DMS114 treated with DMSO at 0.1 percent for 48 hours (cell line): Measurements from ENCODE around the gene ZNF213.
"Not testable (repeated sequence)": the region's sequence is repeated elsewhere in the genome, so short reads cannot be mapped to it uniquely, and the experiment has no call there.

Source experiments
- DNase-seq: peaks from one replicate; lab custom pipeline; 2025; ENCODE audit not compliant: unreplicated experiment; lab: John Stamatoyannopoulos, UW

Gene ZNF213

GRCh38 chr16:3123986-3124886 lies 10.6 kb upstream of the ZNF213 start:
- DNase-seq = peak; percentile 89

- no peak for DNase-seq
Measured at GRCh38 chr16:3127745-3128144, 7.1 kb upstream of the ZNF213 start.

GRCh38 chr16:3129137-3130131 lies 5.4 kb upstream of the ZNF213 start:
- peak; percentile 64 for DNase-seq

GRCh38 chr16:3131755-3132377 lies 3.0 kb upstream of the ZNF213 start:
- peak; percentile 6 for DNase-seq

- DNase-seq = no peak
Measured at GRCh38 chr16:3133844-3134243, 985 bp upstream of the ZNF213 start.

GRCh38 chr16:3135126-3135715 lies 392 bp downstream of the ZNF213 start:
- no peak for DNase-seq

- DNase-seq = no peak
Measured at GRCh38 chr16:3137267-3137666, 2.4 kb downstream of the ZNF213 start.

GRCh38 chr16:3138342-3138741 lies 3.5 kb downstream of the ZNF213 start:
- no peak for DNase-seq

- DNase-seq = no peak
Measured at GRCh38 chr16:3138823-3139426, 4.1 kb downstream of the ZNF213 start.

- not testable (repeated sequence) for DNase-seq
Measured at GRCh38 chr16:3139561-3139960, 4.7 kb downstream of the ZNF213 start.

GRCh38 chr16:3140603-3141427 lies 6.0 kb downstream of the ZNF213 start:
- DNase-seq = no peak

GRCh38 chr16:3141781-3142311 lies 7.0 kb downstream of the ZNF213 start:
- DNase-seq = no peak

- DNase-seq = no peak
Measured at GRCh38 chr16:3142327-3142726, 7.5 kb downstream of the ZNF213 start.

GRCh38 chr16:3142770-3143169 lies 7.9 kb downstream of the ZNF213 start:
- DNase-seq = no peak

- DNase-seq = no peak
Measured at GRCh38 chr16:3143189-3143588, 8.4 kb downstream of the ZNF213 start.

GRCh38 chr16:3143598-3144320 lies 8.9 kb downstream of the ZNF213 start:
- DNase-seq = no peak

GRCh38 chr16:3144321-3144983 lies 9.6 kb downstream of the ZNF213 start:
- no peak for DNase-seq

- DNase-seq = no peak
Measured at GRCh38 chr16:3145151-3145550, 10.3 kb downstream of the ZNF213 start.
